ENCODE measurements around the gene FBXO28. TPM values are rescaled to one million over a fixed set of nuclear protein-coding genes. Genes with fewer than 3 reads are reported as not detected.

Gene FBXO28
- total RNA-seq, 1 donor from 2014 or later = 32.0 TPM

GRCh38 chr1:224163311-224163710, 49.4 kb downstream of the FBXO28 start:
- Histone ChIP-seq H3K4me3 (no peak overlapping the region), H3K36me3 (peaks cover 29% of the 10 kb centered on the region), H3K27me3 (ENCODE audit: low read depth) (no peaks in the 10 kb centered on the region), H3K9me3 (no peaks in the 10 kb centered on the region), H3K27ac (no peak overlapping the region), H3K4me1 (no peaks in the 10 kb centered on the region)
- intact Hi-C loops (cut with DNase I) = no loop called here
- DNase-seq (no peak), ATAC-seq (no peak)
- TF ChIP-seq CTCF (IDR thresholded peaks at IDR 0.05) = no peak

GRCh38 chr1:224168859-224169380, 55.0 kb downstream of the FBXO28 start:
- no peak for DNase-seq
- Histone ChIP-seq H3K4me1 (peaks cover 18% of the 10 kb centered on the region), H3K27ac (peak overlapping the region; percentile 38), H3K27me3 (ENCODE audit: low read depth) (no peaks in the 10 kb centered on the region), H3K9me3 (no peaks in the 10 kb centered on the region), H3K4me3 (no peak overlapping the region), H3K36me3 (no peaks in the 10 kb centered on the region)
- peak; percentile 67 to 87 for ATAC-seq
- TF ChIP-seq CTCF (IDR thresholded peaks at IDR 0.05) = no peak
- intact Hi-C loops (cut with DNase I) = no loop called here

- Histone ChIP-seq H3K4me1 (peaks cover 18% of the 10 kb centered on the region), H3K27me3 (ENCODE audit: low read depth) (no peaks in the 10 kb centered on the region), H3K27ac (no peak overlapping the region), H3K36me3 (no peaks in the 10 kb centered on the region), H3K4me3 (no peak overlapping the region), H3K9me3 (no peaks in the 10 kb centered on the region)
- ATAC-seq (no peak), DNase-seq (no peak)
- intact Hi-C loops (cut with DNase I) = no loop called here
- TF ChIP-seq CTCF (IDR thresholded peaks at IDR 0.05) = no peak
Measured at GRCh38 chr1:224169718-224170270, 55.9 kb downstream of the FBXO28 start.

DNA sequence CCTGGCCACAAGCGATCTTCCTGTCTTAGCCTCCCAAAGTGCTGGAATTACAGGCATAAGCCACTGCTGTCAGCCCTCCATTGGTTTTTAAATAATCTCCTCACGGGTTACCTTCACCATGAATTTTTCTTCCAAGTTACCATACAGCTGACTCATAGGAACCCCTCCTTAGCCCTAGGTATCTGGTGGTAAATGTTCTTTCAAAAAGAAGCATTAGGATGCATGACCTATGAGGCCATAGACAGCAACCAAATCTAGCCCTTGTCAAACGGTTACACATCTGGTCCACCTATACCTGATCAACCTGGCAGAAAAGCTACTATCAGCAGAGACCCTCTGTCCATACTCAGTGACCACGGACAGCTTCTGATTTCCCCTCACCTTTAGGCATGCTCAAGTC, 56.4 kb downstream of the FBXO28 start:
- Histone ChIP-seq H3K9me3 (no peaks in the 10 kb centered on the region), H3K36me3 (no peaks in the 10 kb centered on the region), H3K4me3 (no peak overlapping the region), H3K27me3 (ENCODE audit: low read depth) (no peaks in the 10 kb centered on the region), H3K4me1 (peaks cover 18% of the 10 kb centered on the region), H3K27ac (no peak overlapping the region)
- no peak for ATAC-seq
- intact Hi-C loops (cut with DNase I) = no loop called here
- no peak for TF ChIP-seq CTCF (IDR thresholded peaks at IDR 0.05)
- no peak for DNase-seq

GRCh38 chr1:224170748-224171478, 57.0 kb downstream of the FBXO28 start:
- TF ChIP-seq CTCF (IDR thresholded peaks at IDR 0.05) = peak; percentile 45
- Histone ChIP-seq H3K4me3 (no peak overlapping the region), H3K27me3 (ENCODE audit: low read depth) (no peaks in the 10 kb centered on the region), H3K27ac (no peak overlapping the region), H3K36me3 (no peaks in the 10 kb centered on the region), H3K9me3 (no peaks in the 10 kb centered on the region), H3K4me1 (peaks cover 23% of the 10 kb centered on the region)
- ATAC-seq (peak; percentile 86 to 88), DNase-seq (peak; percentile 66)
- intact Hi-C loops (cut with DNase I) = no loop called here
